Lower leg skin (tissue), 4 donors: ENCODE measurements around the gene SORCS2. TPM values are rescaled to one million over a fixed set of nuclear protein-coding genes. Genes with fewer than 3 reads are reported as not detected.

Source experiments
- DNase-seq, 2 donors: peaks; one replicate each; pipeline ENCODE4 v3.0.0-alpha.2; 2019; ENCODE audit warnings: low spot score in 2 of 2
- H3K4me3 ChIP-seq: fragments of 200-600 bp; sonication (generic); 2 replicates; pipeline ENCODE4 v1.5.1; 2017; ENCODE audit warnings: mild to moderate bottlenecking, low read depth; ENCODE audit not compliant: poor library complexity, severe bottlenecking
- CTCF ChIP-seq, 3 donors: fragments of 450-650 bp; IDR thresholded peaks; one replicate each; pipeline ENCODE4 v1.5.1; 2016; ENCODE audit warnings: antibody characterized with exemption in 3 of 3, mild to moderate bottlenecking in 3 of 3, moderate library complexity in 2 of 3
- POLR2A ChIP-seq, 2 donors: fragments of 450-650 bp; IDR thresholded peaks; one replicate each; pipeline ENCODE4 v1.6.1; 2016 to 2017; ENCODE audit warnings: antibody characterized with exemption in 2 of 2, mild to moderate bottlenecking in 1 of 2, moderate library complexity in 1 of 2
- WGBS, 2 donors: methylation state at CpG; one replicate each; pipeline ENCODE4 v1.1.5; 2018; 5-methylcytosine and 5-hydroxymethylcytosine counted together
- intact Hi-C: fragments of 100-400 bp; cut with DNase I; formaldehyde crosslinking; loops from one replicate; pipeline ENCODE4 v1.15.0; 2023; ENCODE audit warnings: low total_unique reads
- total RNA-seq, 4 donors: library from RNA; depleted of rRNA; stranded (reverse); fragments of >200 nt; gene quantifications; one replicate each; pipeline ENCODE4 v1.1.0, GENCODE V29; 2016

The SORCS2 gene
- total RNA-seq, 4 donors from 2014 or later = 1.1 to 6.4 (median 1.5) TPM

GRCh38 chr4:7332216-7333023 is 140.1 kb downstream of the SORCS2 start:
- TF ChIP-seq CTCF (IDR thresholded peaks at IDR 0.05) (no peak), POLR2A (IDR thresholded peaks at IDR 0.05) (no peak)
- DNase-seq = no peak
- WGBS, 2 donors = 78 to 85% methylated on average over 9 to 15 of the region's 15 CpGs
- H3K4me3 ChIP-seq = no peak overlapping the region
- intact Hi-C loops = no loop called here

GRCh38 chr4:7333024-7333780 is 140.9 kb downstream of the SORCS2 start:
- no peak overlapping the region for H3K4me3 ChIP-seq
- no peak for TF ChIP-seq CTCF (IDR thresholded peaks at IDR 0.05)
- intact Hi-C loops = no loop called here
- 84 to 85% methylated on average over 16 of the region's 16 CpGs for WGBS, 2 donors
- no peak for DNase-seq

- H3K4me3 ChIP-seq = no peak overlapping the region
- no peak for TF ChIP-seq CTCF (IDR thresholded peaks at IDR 0.05)
- DNase-seq = no peak
- intact Hi-C loops = no loop called here
- WGBS, 2 donors = 75 to 89% methylated on average over 16 of the region's 16 CpGs
Observed at GRCh38 chr4:7333801-7334421, 141.6 kb downstream of the SORCS2 start.

- H3K4me3 ChIP-seq = no peak overlapping the region
Observed at GRCh38 chr4:7334521-7335275, 142.4 kb downstream of the SORCS2 start.

More at GRCh38 chr4:7334521-7335275, 142.4 kb downstream of the SORCS2 start:
- intact Hi-C loops = no loop called here
- TF ChIP-seq POLR2A (IDR thresholded peaks at IDR 0.05) = no peak
- TF ChIP-seq CTCF (IDR thresholded peaks at IDR 0.05) = no peak
- no peak for DNase-seq
- WGBS, 2 donors = 79% methylated on average over 17 of the region's 17 CpGs
